ENCODE measurements around the gene ARID1B.

DNA sequence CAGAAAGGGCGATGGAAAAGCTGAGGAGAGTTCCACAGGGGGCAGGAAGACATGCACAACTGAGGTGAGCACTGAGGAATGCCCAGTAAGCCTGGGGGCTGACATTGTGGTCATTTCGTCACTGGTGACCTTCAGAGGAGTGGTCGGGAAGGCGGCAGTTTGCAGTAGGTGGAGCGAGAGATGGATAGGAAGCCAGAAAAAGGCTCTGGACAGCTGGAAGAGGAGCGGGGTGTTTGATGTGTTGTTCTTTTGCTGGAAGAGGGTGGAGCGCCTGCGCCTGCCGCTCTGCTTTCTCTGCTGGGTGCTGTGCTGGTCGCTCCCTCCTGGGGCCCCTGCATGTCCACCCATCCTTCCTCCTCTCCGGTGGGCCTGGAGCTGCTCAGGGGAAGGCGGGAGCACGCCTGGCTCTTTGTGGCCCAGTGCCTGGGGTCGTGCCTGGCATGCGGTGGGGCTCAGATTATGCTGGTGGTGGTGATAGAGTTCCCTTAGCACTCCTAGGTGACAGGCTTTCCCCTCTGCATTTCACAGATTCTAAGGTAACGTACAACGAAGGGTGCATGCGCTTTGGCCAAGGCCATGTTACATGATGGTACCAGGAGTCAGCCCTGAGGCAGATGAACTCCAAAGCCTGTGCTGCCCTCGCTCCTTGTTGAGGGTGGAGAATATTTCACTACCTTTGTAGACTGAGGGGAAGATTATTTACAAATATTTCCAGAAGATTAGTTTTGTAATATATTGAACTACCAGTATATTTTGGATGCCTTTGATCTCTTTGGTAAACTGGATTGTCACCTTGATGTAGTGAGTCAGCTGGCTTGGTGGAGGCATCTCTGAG lies 20.9 kb downstream of the ARID1B start:
- TF ChIP-seq, protein P1, sequence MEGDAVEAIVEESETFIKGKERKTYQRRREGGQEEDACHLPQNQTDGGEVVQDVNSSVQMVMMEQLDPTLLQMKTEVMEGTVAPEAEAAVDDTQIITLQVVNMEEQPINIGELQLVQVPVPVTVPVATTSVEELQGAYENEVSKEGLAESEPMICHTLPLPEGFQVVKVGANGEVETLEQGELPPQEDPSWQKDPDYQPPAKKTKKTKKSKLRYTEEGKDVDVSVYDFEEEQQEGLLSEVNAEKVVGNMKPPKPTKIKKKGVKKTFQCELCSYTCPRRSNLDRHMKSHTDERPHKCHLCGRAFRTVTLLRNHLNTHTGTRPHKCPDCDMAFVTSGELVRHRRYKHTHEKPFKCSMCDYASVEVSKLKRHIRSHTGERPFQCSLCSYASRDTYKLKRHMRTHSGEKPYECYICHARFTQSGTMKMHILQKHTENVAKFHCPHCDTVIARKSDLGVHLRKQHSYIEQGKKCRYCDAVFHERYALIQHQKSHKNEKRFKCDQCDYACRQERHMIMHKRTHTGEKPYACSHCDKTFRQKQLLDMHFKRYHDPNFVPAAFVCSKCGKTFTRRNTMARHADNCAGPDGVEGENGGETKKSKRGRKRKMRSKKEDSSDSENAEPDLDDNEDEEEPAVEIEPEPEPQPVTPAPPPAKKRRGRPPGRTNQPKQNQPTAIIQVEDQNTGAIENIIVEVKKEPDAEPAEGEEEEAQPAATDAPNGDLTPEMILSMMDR (IDR thresholded peaks at IDR 0.05; ENCODE audit: insufficient read depth, low read length, poor library complexity, severe bottlenecking) = no peak
- no peak for TF ChIP-seq EZH2phosphoT487 (conservative IDR thresholded peaks at IDR 0.05; ENCODE audit: low read length)
